ENCODE data around the gene SCYL1. TPM values are rescaled to one million over a fixed set of nuclear protein-coding genes. Genes with fewer than 3 reads are reported as not detected.

Gene SCYL1
- total and polyA plus RNA-seq, 2 experiments from 2014 or later: 52.7 to 66.1 TPM

GRCh38 chr11:65532388-65533064, 7.6 kb downstream of the SCYL1 start (continued):
- no peak for TF ChIP-seq ZNF462 (CRISPR knock-in tag; IDR thresholded peaks at IDR 0.05)
- no peak for TF ChIP-seq NANOG (IDR thresholded peaks at IDR 0.05; ENCODE audit: borderline replicate concordance)
- no peak for TF ChIP-seq POLR2AphosphoS5 (IDR thresholded peaks at IDR 0.05; ENCODE audit: low read depth)
- no peak for TF ChIP-seq EZH2phosphoT487 (IDR thresholded peaks at IDR 0.05; ENCODE audit: unreplicated experiment)

- H3K79me2 ChIP-seq (replicated peaks; ENCODE audit: insufficient read depth): no peaks in the 10 kb centered on the region
- Mint-ChIP-seq H3K36me3 (ENCODE audit: low read depth) (peaks cover 26% of the 10 kb centered on the region), H3K27me3 (ENCODE audit: insufficient read depth, low read depth, poor library complexity) (peaks cover 18% of the 10 kb centered on the region), H3K27ac (no peak overlapping the region), H3K9me3 (no peaks in the 10 kb centered on the region), H3K4me1 (no peaks in the 10 kb centered on the region), H3K4me3 (no peak overlapping the region)
- H2AFZ ChIP-seq: no peak overlapping the region
- no peak overlapping the region for H3K4me3 ChIP-seq
- no peak overlapping the region for H3K4me2 ChIP-seq
- no peak for ATAC-seq
- peaks cover 26% of the 10 kb centered on the region; the same call in 1 of the 2 replicates for H3F3A ChIP-seq (replicated peaks; ENCODE audit: low read depth)
- no peaks in the 10 kb centered on the region; the same call in 1 of the 2 replicates for H3K36me3 ChIP-seq (ENCODE audit: insufficient read depth)
- H3K4me1 ChIP-seq (ENCODE audit: insufficient read depth): peaks cover 5% of the 10 kb centered on the region; the same call in 1 of the 2 replicates
- peaks cover 19% of the 10 kb centered on the region for H3K27me3 ChIP-seq (ENCODE audit: insufficient read depth)
- H3K9me2 ChIP-seq (ENCODE audit: insufficient read depth): no peaks in the 10 kb centered on the region
- no peak for DNase-seq (ENCODE audit: low spot score)
- H3K27ac ChIP-seq (ENCODE audit: low read depth): no peak overlapping the region
- H4K20me1 ChIP-seq (replicated peaks; ENCODE audit: insufficient read depth): no peaks in the 10 kb centered on the region; the same call in 1 of the 2 replicates
- TF ChIP-seq JUNB (IDR thresholded peaks at IDR 0.05; ENCODE audit: unreplicated experiment) (no peak), NANOG (IDR thresholded peaks at IDR 0.05; ENCODE audit: borderline replicate concordance) (no peak), STAT1 (IDR thresholded peaks at IDR 0.05; ENCODE audit: unreplicated experiment) (no peak), CREB1 (CRISPR knock-in tag; IDR thresholded peaks at IDR 0.05; ENCODE audit: low read depth) (no peak), ZNF114 (CRISPR knock-in tag; IDR thresholded peaks at IDR 0.05) (no peak)
Measured at GRCh38 chr11:65535102-65535501, 10.2 kb downstream of the SCYL1 start.
